Endothelial cell of umbilical vein (primary cell): ENCODE data around the gene SIGLEC15. TPM values are rescaled to one million over a fixed set of nuclear protein-coding genes. Genes with fewer than 3 reads are reported as not detected.

ENCODE experiments used
- BruUV-seq: library from RNA; stranded (reverse); fragments of 400-500 nt; replicated peaks from 2 replicates; lab custom pipeline; 2021; lab: Mats Ljungman, UMichigan
- CTCF ChIA-PET: fragments of 300-600, 350-600 bp; sonication (Branson Sonifier 250); formaldehyde crosslinking; loops from one replicate; lab custom pipeline; 2021; ENCODE audit warnings: antibody characterized with exemption, inconsistent platforms; lab: Charles Lee
- POLR2A ChIA-PET: fragments of 300-600, 350-600 bp; sonication (Branson Sonifier 250); formaldehyde crosslinking; loops from one replicate; lab custom pipeline; 2021; ENCODE audit warnings: antibody characterized with exemption, inconsistent platforms; lab: Charles Lee
- DNase-seq: peaks from one replicate; pipeline ENCODE4 v3.0.0-alpha.2; 2011; ENCODE audit warnings: low read depth, low spot score
- FAIRE-seq: peaks from 2 replicates; lab custom pipeline; 2011; peaks lifted over from hg19 to GRCh38; lab: Jason Lieb, UNC
- H2AFZ ChIP-seq: 2 replicates; pipeline ENCODE4 v1.6.0; 2012; ENCODE audit warnings: low read depth, low read length, control low read depth, inconsistent platforms
- H3K27ac ChIP-seq: 2 replicates; pipeline ENCODE4 v1.5.1; 2011; ENCODE audit warnings: low read depth, mild to moderate bottlenecking, control low read depth, low read length, moderate library complexity; ENCODE audit not compliant: insufficient read depth
- H3K27me3 ChIP-seq, 2 experiments: 2 replicates each; pipeline versions ENCODE4 v1.6.0 to v1.6.1; 2011; ENCODE audit warnings: low read length in 2 of 2, mixed read lengths in 1 of 2; ENCODE audit not compliant: control insufficient read depth in 2 of 2, insufficient read depth in 2 of 2
- H3K36me3 ChIP-seq, 2 experiments: 2 replicates in 1 of 2; 3 replicates in 1 of 2; pipeline ENCODE4 v1.5.1; 2011; ENCODE audit warnings: low read length in 2 of 2, mild to moderate bottlenecking in 1 of 2, moderate library complexity in 1 of 2; ENCODE audit not compliant: control insufficient read depth in 2 of 2, insufficient read depth in 2 of 2; ENCODE audit errors: extremely low read depth in 1 of 2
- H3K4me1 ChIP-seq: 3 replicates; pipeline ENCODE4 v1.5.1; 2011; ENCODE audit warnings: mild to moderate bottlenecking, low read length; ENCODE audit not compliant: control insufficient read depth, insufficient read depth; ENCODE audit errors: extremely low read depth
- H3K4me2 ChIP-seq: 2 replicates; pipeline ENCODE4 v1.6.1; 2011; ENCODE audit warnings: low read length, control low read depth, mixed read lengths; ENCODE audit not compliant: insufficient read depth
- H3K4me3 ChIP-seq, 3 experiments: fragments of 200-600 bp in 1 of 3; sonication (generic), shearing (Covaris generic) in 1 of 3; replicated peaks in 1 of 3; 2 replicates each; pipeline ENCODE4 v1.5.1; 2011 to 2016; ENCODE audit warnings: control low read depth in 3 of 3, low read length in 3 of 3, mild to moderate bottlenecking in 2 of 3, inconsistent platforms in 1 of 3, low read depth in 1 of 3, moderate library complexity in 1 of 3; ENCODE audit not compliant: insufficient read depth in 1 of 3
- H3K79me2 ChIP-seq: 2 replicates; pipeline ENCODE4 v1.6.0; 2012; ENCODE audit warnings: low read length, inconsistent platforms; ENCODE audit not compliant: control insufficient read depth, insufficient read depth
- H3K9ac ChIP-seq: replicated peaks from 2 replicates; pipeline ENCODE3; 2011; ENCODE audit warnings: low read length, control low read depth; ENCODE audit not compliant: insufficient read depth; ENCODE audit errors: extremely low read depth
- H3K9me1 ChIP-seq: replicated peaks from 3 replicates; pipeline ENCODE4 v1.6.0; 2011; ENCODE audit warnings: mild to moderate bottlenecking, low read length; ENCODE audit not compliant: control insufficient read depth, insufficient read depth; ENCODE audit errors: extremely low read depth
- H3K9me3 ChIP-seq: replicated peaks from 2 replicates; pipeline ENCODE4 v1.5.1; 2012; ENCODE audit warnings: low read length, inconsistent platforms; ENCODE audit not compliant: control insufficient read depth, insufficient read depth
- H4K20me1 ChIP-seq: replicated peaks from 2 replicates; pipeline ENCODE3; 2011; ENCODE audit warnings: mild to moderate bottlenecking, low read length; ENCODE audit not compliant: control insufficient read depth, insufficient read depth; ENCODE audit errors: extremely low read depth
- CTCF ChIP-seq, 2 donors: IDR thresholded peaks; 1 replicate in 1 of 2; 2 replicates in 1 of 2; pipeline ENCODE4 v1.5.1; 2011; ENCODE audit warnings: low read length in 2 of 2, mild to moderate bottlenecking in 2 of 2, moderate library complexity in 2 of 2, control low read depth in 1 of 2, inconsistent platforms in 1 of 2, low read depth in 1 of 2; ENCODE audit not compliant: insufficient read depth in 1 of 2; ENCODE audit errors: extremely low read depth in 1 of 2
- EZH2 ChIP-seq: IDR thresholded peaks from 2 replicates; pipeline ENCODE4 v1.6.1; 2012; ENCODE audit warnings: borderline replicate concordance, low read depth, mild to moderate bottlenecking, moderate library complexity, low read length, inconsistent platforms; ENCODE audit not compliant: severe bottlenecking
- FOS ChIP-seq: IDR thresholded peaks from 2 replicates; pipeline ENCODE4 v1.6.1; 2011; ENCODE audit warnings: mild to moderate bottlenecking, low read length, moderate library complexity, borderline replicate concordance; ENCODE audit not compliant: insufficient read depth
- GATA2 ChIP-seq: IDR thresholded peaks from 2 replicates; pipeline ENCODE4 v1.7.0; 2011; ENCODE audit warnings: low read depth, mild to moderate bottlenecking, moderate library complexity, mixed read lengths, low read length; ENCODE audit not compliant: insufficient read length, insufficient read depth
- JUN ChIP-seq: IDR thresholded peaks from 2 replicates; pipeline ENCODE4 v1.6.1; 2011; ENCODE audit warnings: borderline replicate concordance, low read depth; ENCODE audit not compliant: insufficient read length, insufficient read depth
- MAX ChIP-seq: IDR thresholded peaks from 2 replicates; pipeline ENCODE4 v1.6.1; 2011; ENCODE audit not compliant: insufficient read depth, insufficient read length
- MYC ChIP-seq: IDR thresholded peaks from one replicate; pipeline ENCODE4 v1.6.1; 2011; ENCODE audit warnings: mild to moderate bottlenecking, low read depth, low read length
- POLR2A ChIP-seq: IDR thresholded peaks from 2 replicates; pipeline ENCODE4 v1.6.1; 2012; ENCODE audit warnings: low read depth, mild to moderate bottlenecking, control low read depth, low read length
- POLR2AphosphoS5 ChIP-seq: IDR thresholded peaks from 2 replicates; pipeline ENCODE4 v1.6.1; 2012; ENCODE audit warnings: low read depth, mild to moderate bottlenecking, control low read depth, low read length, moderate library complexity; ENCODE audit not compliant: insufficient read depth
- dilution Hi-C: fragments of 300-500 bp; cut with MboI; formaldehyde crosslinking; loops from one replicate; pipeline ENCODE4 v1.15.0; 2019; ENCODE audit warnings: low sequenced_read_pairs; ENCODE audit not compliant: extremely low pct_ligation_motif_present
- intact Hi-C: fragments of 100-400 bp; cut with micrococcal nuclease; formaldehyde crosslinking; loops from one replicate; pipeline ENCODE4 v1.10.0; 2022
- polyA plus RNA-seq, 4 experiments: library from polyadenylated mRNA; depleted of rRNA in 3 of 4; stranded (reverse) in 3 of 4; unstranded in 1 of 4; fragments of >200 nt; gene quantifications; 2 replicates each; pipeline versions ENCODE4 v1.2.1 to v1.2.3, GENCODE V29; 2011 to 2012; ENCODE audit warnings: missing spikeins in 1 of 4
- total RNA-seq: library from RNA; stranded (reverse); gene quantifications from 2 replicates; pipeline ENCODE4 v1.2.3, GENCODE V29; 2021

The SIGLEC15 gene
- total and polyA plus RNA-seq, 2 donors (not counting 3 experiments of a cell fraction or from before 2014, with no cell fraction given): not detected

GRCh38 chr18:45787346-45787745, 38.1 kb upstream of the SIGLEC15 start:
- CTCF ChIA-PET: no interaction called here

More at GRCh38 chr18:45787346-45787745, 38.1 kb upstream of the SIGLEC15 start:
- Histone ChIP-seq H3K27me3 (peaks cover 2 to 7% of the 10 kb centered on the region in 2 experiments), H3K36me3 (no peaks in the 10 kb centered on the region), H3K9me1 (no peaks in the 10 kb centered on the region), H3K9me3 (no peaks in the 10 kb centered on the region), H3K4me1 (no peaks in the 10 kb centered on the region), H3K27ac (no peak overlapping the region), H2AFZ (no peak overlapping the region), H3K9ac (no peak overlapping the region), H3K79me2 (no peaks in the 10 kb centered on the region), H3K4me2 (no peak overlapping the region), H4K20me1 (no peaks in the 10 kb centered on the region), H3K4me3 (no peak overlapping the region)
- BruUV-seq: no TSS peak
- no peak for DNase-seq
- FAIRE-seq: no peak
- POLR2A ChIA-PET: interaction anchor here (1.6 kb wide), 1 partner anchor 12 kb away, joined by 3 read pairs; no protein-coding TSS in a partner anchor
- no peak for TF ChIP-seq MYC
- no peak for TF ChIP-seq POLR2AphosphoS5
- TF ChIP-seq POLR2A: no peak
- no peak for TF ChIP-seq FOS
- TF ChIP-seq CTCF (IDR thresholded peaks at IDR 0.05; ENCODE audit: extremely low read depth in 1 of 2, insufficient read depth in 1 of 2, low read depth in 1 of 2, low read length in 2 of 2): no peak
- no peak for TF ChIP-seq GATA2
- TF ChIP-seq MAX: no peak
- no peak for TF ChIP-seq EZH2
- no peak for TF ChIP-seq JUN
- intact Hi-C loops (no loop called here), dilution Hi-C loops (no loop called here)
